LNCAP (cell line): ENCODE measurements around the gene MAST4.

Source experiments
- CTCF ChIP-seq: fragments of 450-650 bp; IDR thresholded peaks from 2 replicates; pipeline ENCODE4 v1.5.1; 2017; ENCODE audit warnings: mild to moderate bottlenecking

Gene MAST4

GRCh38 chr5:67198917-67199316, 602.7 kb downstream of the MAST4 start:
- no peak for TF ChIP-seq CTCF

- no peak for TF ChIP-seq CTCF
Measured at GRCh38 chr5:67199859-67200258, 603.7 kb downstream of the MAST4 start.

- TF ChIP-seq CTCF = no peak
Measured at GRCh38 chr5:67200809-67201562, 604.8 kb downstream of the MAST4 start.

- no peak for TF ChIP-seq CTCF
Measured at GRCh38 chr5:67201897-67202549, 605.8 kb downstream of the MAST4 start.

- no peak for TF ChIP-seq CTCF
Measured at GRCh38 chr5:67202828-67203227, 606.6 kb downstream of the MAST4 start.

- TF ChIP-seq CTCF = no peak
Measured at GRCh38 chr5:67203701-67204074, 607.5 kb downstream of the MAST4 start.

GRCh38 chr5:67204821-67205220, 608.6 kb downstream of the MAST4 start:
- no peak for TF ChIP-seq CTCF
